ENCODE measurements around the gene UCKL1.
"Not testable (repeated sequence)": the region's sequence is repeated elsewhere in the genome, so short reads cannot be mapped to it uniquely, and the experiment has no call there.

UCKL1 gene

DNA sequence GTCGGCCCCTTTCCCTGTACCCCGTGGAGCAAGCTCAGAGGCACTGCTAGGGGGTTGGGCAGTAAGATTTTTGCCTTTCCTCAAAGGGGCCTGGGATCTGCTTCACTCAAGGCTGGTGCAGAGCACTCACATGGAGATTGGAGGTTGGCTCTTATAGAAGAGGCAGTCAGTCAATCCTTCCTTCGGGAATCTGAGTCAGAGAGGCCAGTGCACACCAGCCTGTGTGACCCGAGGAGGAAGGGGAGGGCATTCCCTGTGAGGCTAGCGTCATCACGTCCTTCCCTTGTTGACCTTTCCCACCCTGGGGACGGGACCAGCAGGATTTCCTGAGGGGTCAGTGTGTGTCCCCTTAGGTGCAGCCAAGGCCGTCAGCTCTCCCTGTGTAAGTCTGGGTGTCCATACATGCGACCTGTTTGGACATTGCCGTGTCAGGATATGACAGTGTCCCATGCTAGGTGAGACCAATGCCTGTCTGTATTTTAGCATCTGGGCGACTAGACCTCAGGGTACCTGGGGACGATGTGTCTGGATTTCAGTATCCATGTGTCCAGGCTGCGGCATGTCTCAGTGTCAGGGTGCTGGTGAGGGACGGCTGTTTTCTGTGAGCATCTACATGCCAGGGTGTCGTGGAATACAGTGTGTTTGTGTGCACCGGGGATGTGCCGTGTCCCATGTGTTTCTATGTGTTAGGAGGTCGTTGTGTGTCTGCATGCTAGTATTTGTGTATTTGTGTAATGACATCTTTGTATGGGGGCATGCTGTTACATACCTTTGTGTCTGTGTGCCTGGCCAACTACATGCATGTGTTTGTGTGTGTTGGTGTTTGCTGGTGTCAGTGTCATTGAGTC, 16.3 kb upstream of the UCKL1 start:
- DNase-seq: no peak

DNA sequence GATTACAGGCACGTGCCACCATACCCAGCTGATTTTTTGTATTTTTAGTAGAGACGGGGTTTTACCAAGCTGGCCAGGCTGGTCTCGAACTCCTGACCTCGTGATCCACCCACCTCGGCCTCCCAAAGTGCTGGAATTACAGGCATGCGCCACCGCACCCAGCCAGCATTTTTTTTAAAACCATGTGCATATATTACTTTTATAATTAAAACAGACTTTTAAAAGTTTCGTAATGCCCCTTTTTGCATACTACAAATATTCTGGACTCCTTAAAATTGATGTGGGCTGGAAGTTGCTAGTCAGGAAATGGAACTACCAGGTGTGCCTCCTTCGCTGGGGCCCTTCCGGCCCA, 15.7 kb upstream of the UCKL1 start:
- DNase-seq: not testable (repeated sequence)

DNA sequence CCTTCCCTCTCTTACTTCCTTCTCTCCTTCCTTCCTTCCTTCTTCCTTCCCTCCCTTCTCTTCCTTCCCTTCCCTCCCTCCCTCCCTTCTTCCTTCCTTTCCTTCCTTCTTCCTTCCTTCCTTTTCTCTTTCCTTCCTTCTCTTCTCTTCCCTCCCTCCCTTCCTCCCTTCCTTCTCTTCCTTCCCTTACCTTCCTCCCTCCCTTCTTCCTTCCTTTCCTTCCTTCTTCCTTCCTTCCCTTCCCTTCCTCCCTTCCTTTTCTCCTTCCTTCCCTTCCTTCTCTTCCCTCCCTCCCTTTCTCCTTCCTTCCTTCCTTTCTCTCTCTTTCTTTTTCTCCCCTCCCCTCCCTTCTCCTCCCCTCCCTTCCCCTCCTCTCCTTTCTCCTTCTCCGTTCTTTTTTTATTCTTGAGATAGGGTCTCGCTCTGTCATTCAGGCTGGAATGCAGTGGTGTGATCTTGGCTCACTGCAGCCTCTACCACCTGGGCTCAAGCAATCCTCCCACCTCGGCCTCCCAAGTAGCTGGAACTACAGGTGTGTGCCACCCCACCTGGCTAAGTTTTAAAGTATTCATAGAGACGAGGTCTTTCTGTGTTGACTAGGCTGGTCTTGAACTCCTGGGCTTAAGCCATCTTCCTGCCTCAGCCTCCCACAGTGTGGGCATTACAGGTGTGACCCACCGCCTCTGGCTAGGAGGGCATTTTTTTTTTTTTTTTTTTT, 14.7 kb upstream of the UCKL1 start:
- DNase-seq: no peak

DNA sequence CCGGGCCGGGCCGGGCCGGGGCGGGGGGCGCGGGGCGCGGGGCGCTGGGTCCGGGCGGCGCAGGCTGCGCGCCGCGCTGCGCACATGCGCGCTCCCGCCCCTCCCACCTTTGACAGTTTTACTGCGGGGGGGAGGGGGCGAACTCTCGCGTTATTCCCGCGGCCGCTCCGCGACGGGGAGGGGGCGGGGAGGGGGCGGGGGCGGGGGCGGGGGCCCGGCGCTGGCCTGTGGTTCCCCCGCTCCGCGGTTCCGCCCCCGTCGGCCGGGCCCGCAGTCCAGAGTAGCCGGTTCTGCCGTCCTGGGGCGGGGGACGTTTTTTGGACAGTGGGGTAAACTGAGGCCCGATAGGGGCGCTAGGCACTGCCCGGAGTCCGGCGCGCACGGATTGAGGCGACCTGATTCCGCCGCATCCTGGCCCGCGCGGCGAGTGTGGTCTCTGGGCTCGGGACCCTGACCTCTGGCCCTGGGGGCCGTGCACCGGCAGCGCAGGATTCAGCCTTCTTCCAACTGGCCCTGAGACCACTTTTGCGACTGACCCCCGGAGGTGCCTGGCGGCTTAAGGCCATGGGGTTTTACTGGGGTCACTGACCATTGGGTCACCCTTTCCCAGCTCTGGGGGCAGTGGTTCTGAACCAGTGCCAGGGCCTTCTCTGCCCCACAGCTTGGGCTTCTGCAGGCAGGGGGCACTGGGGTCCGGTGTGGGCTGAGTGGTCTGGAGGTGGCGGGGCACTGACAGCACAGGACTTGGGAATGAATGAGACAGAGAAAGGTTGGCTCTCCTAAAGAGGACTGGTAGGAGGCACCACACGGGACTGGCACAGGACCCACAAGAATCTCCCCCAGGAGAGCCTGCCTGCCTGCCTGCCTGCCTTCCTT, 13.9 kb upstream of the UCKL1 start, which contains the start of gene ZNF512B:
ZNF512B (minus strand) TSS at position 93 of the 876 bp plus-strand sequence. CDS start 1,980 bp downstream, outside the sequence.
- DNase-seq: peak; percentile 57

DNA sequence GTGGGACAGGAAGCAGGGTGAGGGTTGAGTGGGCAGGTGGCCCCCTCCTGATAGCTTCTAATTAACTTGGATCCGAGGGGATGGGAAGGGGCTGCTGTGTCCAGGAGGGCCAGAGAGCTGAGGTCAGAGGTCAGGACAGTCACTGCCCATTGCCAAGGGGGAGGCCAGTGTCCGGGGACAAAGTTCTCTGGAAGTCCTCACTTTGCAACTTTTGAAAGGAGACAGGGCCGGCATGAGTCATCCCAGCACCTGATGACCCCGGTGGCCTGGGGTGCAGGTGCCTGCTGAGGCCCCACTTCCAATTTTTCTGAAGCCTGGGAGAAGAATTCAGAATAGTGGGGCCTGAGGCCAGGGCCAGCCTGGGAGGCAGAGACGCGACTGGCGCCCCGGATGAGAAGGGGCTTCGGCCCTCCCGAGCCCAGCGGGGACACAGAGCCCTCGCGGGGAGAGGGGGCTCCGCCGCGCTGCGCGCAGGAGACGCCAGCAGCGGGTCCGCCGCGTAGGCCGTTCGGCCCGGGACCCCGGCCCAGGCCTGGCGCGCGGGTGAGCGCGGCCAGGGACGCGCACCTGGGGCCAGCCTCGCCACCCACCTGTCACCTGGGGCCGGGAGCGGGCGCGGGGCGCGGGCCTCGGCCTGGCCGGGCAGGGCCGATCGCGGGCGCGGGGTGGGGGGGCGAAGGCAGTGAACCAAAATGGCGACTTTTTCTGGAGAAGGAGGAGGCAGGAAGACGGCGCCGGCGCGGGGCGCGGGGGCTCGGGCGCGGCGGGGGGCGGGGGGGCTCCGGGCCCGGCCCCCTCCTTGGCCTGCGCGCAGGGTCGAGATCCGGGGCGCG, 12.9 kb upstream of the UCKL1 start:
- peak; percentile 26 for DNase-seq

DNA sequence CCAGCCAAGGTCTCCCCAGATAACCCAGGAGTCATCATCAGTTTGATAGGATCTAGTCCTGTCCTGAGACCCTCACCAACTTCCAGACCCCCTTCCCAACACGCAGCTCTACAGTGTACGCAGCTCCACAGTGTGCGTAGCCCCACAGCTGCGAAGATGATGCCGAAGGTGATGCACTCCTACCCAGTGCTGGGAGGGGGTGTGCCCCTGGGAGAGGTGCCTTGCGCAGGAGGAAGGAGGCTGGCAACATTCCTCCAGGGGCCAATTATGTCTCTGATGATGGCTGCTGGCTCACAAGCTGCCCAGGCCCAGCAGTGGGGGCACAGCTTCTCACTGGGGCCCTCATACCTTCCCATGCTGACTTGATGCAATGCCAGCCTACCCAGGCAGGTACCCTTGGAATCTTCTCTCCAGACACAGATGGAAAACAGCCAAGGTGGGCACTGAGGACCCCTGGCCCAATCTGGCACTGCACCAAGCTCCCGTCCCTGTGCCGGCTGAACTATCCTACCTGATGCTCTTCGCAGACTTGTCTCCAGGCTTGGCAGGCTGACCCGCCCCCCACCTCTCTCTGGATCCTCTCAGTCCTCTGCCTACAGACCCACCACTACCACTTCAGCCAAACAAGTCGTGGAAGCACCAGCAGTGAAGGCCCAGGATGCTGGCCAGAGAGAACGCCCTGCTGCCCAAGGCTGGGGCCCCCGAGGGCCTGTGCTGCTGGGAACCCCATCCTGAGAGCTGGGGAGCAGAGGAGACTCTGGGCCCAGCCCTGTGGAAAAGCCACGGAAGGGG, 12.1 kb upstream of the UCKL1 start:
- no peak for DNase-seq

DNA sequence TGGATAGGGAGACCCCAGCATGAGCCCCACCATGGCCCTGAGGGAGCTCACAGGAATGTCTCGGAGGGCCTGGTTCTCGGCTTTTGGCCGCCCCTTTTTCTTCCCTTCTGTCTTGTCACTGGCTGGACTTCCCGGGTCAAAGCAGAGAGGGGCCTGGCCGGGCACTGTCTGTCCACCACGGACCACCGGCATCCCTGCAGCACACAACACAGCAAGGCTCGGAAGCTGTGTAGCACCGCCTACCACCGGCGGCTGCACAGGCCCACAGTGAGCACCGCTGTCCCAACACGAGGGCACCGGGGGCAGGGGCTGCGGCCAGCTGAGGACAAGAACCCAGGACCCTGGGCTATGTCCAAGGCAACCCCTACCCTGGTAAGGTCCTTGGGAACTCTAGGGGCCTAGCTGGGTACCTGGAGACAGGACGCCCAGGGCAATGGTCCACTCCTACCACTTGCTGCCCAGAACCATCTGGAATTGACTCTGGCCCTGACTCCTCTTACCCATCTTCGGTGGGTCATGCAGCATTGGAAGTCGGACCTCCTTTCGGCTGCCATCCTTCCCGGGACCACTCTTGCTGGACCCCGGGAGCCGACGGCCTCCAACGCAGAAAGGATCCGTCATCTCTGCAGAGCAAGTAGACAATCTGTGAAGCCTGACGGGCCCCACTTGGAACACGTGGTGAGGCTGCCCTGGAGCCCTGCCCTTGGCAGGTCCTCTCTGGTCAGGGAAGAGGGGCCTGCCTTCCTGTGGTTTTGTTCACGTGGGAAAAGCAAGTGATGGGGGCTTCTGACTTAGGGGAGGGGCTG, 11.3 kb upstream of the UCKL1 start:
- DNase-seq: no peak

DNA sequence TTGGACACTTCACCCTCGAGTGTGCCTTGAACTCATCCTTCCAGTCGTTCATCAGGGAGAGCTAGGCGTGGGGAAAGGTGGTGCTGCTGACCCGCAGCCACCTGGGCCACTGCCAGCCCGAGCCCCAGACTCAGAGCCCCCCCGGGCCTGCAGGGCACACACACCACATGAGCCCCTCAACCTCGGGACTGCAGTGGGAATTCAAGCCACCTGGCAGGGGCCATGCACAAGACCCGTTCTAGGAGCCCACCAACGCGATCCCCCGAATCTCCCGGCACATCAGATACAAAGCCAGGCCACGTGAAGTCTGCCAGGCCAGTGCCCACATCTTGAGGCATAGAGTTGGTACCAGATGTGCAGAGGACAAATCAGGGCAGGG, 10.7 kb upstream of the UCKL1 start:
- no peak for DNase-seq

DNA sequence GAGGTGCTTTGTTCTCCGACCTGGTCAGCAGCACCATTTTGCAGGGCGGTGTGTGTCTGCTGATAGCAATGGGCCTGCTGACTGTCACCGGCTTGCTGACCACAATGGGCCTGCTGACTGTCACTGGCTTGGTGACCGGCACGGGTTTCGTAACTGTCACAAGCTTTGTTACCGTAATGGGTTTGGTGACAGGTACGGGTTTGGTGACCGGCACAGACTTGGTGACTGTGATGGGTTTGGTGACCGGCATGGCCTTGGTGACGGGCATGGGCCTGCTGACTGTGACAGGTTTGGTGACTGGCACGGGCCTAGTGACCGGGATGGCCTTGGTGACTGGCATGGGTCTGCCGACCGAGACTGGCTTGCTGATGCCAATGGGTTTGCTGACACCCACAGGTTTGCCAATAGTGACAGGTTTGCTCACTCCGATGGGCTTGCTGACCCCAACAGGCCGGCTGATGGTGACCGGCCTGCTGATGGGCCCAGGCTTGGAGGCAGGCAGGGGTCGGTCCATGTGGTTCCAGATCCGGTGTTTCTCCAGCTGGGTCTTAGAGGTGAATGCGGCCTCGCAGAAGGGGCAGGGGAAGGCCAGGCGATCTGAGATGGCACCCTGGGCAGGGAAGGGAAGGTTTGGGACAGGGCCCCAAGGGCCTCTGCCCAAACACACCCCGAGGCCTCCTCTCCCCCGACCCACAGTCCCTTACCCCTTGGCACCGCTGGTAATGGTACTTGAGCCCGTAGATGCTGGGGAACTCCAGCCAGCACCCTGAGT, 10.1 kb upstream of the UCKL1 start:
- no peak for DNase-seq

DNA sequence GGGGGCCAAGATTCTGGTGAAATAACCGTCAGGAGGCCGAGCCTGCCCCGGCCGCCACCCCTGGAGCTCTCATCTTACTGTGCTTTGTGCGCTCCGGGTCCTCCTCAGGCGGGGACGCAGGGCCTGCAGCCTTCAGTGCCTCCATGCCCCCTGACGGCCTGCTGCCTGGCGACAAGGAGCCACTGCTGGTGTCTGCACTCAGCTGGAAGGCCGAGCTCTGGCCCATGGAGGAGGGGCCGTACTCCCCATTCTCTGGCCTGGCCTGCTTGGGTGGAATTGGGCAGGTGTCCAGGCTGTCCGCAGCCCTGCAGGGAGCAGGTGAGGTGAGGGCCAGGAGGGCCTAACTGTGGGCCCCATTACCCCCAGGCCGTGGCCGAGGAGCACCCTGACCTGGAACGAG, 8.2 kb upstream of the UCKL1 start:
- DNase-seq: peak; percentile 1

DNA sequence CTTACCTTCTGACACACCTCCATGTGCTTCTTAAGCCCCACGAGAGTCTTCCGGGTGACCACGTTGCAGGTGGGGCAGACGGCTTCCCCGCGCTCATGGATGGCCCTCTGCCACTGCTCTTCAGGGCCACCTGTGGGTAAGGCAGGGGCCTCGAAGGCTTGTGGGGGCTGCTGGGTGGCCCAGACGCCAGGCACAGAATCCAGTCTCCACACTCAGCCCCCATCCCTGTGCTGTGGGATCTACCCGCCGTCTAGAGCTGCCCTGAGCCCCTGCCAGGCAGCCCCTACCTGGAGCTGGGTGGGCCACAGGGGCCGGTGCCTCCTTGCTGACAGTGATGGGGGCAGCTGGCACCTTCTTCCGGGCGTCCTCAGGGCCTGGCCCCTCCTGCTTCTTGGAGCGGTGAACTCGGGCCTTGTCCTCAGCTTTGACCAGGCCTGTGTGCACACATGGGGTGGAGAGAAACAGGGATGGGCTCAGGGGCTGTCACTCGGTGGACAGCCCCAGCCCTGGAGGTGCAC, 7.6 kb upstream of the UCKL1 start:
- no peak for DNase-seq

DNA sequence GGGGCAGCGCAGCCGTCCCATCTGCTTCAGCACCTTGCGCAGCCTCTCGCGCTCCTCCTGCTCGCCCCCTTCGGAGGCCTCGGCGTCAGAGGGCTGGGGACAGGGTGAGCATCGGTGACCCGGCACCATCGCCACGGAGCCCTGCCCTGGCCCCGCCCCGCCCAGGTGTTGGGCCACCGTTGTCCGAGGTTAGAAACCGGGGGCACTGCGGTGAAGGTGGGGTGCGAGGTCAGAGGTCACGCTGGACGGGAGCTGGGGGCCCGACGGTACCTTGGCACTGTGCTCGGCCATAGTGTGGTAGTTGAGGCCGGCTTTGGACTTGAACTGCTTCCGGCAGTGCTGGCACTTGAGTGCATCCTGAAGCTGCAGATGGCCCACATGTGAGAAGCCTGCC, 7.1 kb upstream of the UCKL1 start:
- no peak for DNase-seq

DNA sequence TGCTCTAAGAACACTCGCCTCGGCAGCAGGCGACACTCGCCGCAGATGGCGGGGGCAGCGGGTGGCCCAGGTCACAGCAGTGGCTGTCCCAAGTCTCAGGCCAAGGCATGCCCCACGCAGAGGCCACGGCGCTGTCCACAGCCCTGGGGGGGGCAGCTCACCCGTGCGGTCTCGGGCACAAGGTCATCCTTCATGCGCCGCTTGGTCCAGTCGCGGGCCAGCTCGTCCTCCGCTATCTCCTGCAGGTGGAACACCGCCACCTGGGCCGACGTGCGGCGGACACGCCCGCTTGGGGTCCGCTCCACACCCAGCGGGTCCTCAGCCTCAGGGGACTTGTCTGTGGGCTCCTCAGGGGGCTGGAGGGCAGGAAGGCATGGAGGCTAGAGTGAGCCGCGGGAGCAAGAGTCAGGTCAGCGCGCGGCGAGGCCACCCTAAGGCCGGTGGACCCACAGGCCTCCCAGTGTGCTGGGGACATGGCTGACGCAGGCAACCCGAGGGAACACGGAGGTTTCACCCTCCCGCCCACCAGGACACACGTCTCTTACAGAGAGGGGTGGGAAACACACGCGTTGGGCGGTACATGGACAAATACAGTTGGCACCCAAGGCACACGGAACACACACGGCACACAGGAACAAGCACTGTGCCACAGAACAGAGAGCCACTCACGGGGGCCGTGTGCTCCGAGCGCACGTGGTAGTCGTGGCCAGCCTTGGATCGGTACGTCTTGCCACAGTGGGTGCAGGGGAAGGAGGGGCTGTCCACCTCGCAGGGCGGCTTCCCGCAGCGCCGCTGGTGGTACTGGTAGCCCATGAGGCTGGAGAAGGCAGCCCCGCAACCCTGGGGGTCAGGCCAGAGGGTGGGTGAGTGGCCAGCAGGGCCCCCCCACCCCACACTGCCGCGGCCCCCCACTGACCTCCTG, 6.5 kb upstream of the UCKL1 start:
- DNase-seq: no peak

DNA sequence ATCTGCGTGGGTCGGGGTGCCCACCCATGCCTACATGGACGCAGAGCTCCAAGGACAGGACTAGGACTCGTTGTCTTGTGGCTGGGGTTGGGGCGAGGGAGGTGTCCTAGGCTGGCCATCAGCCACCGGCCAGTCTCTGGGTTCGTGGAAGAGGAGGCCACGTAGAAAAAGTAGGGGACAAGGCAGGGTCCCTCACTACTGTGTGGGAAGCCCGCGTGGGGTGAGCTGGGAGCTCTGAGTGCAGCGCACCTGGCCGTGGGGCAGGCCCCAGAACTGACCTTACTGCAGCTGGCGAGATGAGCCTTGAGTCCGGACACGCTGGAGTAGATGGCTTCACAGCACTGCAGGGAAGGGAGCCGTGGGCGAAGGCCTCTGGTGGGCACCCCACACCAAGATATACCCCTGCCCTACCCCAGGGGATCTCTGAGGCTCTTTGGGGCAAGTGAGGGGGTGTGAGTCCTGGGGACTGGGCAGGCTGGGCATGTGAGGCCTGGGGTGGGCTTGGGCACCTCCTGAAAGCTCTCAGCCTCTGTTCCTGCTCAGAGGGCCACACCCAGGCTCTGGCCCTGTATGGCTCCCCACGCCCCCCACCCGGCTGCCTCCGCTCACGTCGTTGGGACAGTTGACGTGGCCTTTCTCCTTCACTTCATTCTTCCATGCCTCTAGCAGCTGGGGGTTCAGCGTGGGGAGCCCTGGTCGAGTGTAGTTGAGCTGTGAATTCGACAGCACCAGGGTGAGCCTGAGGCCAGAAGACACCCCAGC, 5.6 kb upstream of the UCKL1 start:
- DNase-seq: no peak

DNA sequence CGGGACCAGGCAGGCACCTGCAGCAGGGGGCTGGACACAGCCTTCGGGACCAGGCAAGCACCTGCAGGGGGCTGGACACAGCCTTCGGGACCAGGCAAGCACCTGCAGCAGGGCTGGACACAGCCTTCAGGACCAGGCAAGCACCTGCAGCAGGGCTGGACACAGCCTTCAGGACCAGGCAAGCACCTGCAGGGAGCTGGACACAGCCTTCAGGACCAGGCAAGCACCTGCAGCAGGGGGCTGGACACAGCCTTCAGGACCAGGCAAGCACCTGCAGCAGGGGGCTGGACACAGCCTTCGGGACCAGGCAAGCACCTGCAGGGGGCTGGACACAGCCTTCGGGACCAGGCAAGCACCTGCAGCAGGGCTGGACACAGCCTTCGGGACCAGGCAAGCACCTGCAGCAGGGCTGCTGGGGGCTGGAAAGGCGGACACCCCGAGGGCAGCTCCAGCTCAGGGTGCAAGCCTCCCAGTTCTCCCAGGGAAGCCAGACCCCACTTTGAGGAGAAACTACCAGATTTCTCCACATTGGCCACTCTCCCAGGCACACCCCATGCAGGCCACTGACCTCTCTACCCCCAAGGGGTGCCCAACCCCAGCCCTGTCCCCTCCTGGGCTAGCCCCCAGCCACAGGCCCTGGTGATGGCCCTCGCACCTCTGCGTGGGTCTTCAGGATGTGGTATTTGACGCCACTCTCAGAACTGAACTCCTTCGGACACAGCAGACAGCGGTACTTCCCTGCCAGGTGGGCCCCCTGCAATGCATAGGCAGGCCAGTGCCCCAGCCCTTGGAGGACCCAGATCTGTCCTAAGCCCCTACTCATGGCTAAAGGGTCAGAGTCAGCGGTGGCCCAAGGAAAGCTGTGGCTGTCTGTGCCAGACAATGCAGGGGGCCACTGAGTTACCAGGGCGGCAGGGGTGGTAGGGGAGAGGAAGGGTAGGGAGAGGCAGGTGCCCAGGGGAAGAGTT, 4.7 kb upstream of the UCKL1 start:
- not testable (repeated sequence) for DNase-seq

DNA sequence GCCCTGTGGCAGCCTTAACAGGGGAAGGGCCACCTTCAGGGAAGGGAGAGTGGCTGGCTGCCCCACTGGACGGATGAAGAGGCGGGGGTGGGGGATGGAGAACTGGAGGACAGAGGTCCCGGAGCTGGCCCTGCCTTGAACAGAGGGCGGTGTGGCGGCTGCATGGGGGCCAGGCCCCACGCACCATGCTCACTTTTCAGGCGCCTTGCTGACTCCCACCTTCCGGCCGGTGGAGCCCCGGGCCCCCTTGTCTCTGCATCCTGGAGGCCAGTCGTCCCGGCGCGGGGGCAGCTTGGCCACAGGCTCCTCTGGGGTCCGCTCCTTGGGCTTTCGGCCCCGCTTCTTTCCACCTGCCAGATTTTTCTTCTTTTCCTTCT, 3.5 kb upstream of the UCKL1 start:
- no peak for DNase-seq

Data from retina (tissue), 1 donor.